RPMI7951 (cell line): ENCODE measurements around the gene ITGAE. TPM values are rescaled to one million over a fixed set of nuclear protein-coding genes. Genes with fewer than 3 reads are reported as not detected.
"Not testable (repeated sequence)": the region's sequence is repeated elsewhere in the genome, so short reads cannot be mapped to it uniquely, and the experiment has no call there.

ENCODE experiments used
- DNase-seq: peaks from one replicate; pipeline ENCODE4 v3.0.0-alpha.2; 2012; ENCODE audit warnings: low read depth
- total RNA-seq: library from RNA; depleted of rRNA; stranded (reverse); fragments of >200 nt; shearing (Covaris generic); gene quantifications from 2 replicates; pipeline ENCODE4 v1.2.3, GENCODE V29; 2014

ITGAE gene
- total RNA-seq, 1 experiment from 2014 or later = 66.8 TPM

DNA sequence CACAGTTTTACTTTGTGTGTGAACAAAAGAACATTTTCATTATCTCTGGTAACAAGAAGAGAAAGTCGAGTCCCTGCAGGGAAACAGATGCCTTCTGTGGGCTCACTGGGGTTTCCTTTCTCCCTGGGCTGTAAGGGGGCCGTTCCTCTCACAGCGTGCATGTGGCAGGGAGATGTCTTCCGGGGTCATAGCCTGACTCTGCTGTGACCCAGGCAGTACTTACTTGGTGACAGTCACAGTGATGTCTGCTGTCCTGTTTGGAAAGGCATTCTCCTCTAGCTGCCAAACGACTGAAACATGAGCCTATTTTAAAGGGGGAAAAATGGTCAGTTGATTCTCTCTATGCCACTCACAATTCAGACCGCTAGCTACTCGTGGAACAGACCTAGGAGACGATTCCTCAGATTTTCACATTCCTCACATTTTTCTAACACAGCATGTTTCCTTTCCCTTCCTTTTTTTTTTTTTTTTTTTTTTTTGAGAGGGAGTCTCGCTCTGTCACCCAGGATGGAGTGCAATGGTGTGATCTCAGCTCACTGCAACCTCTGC is 70.0 kb downstream of the ITGAE start:
- no peak for DNase-seq

DNA sequence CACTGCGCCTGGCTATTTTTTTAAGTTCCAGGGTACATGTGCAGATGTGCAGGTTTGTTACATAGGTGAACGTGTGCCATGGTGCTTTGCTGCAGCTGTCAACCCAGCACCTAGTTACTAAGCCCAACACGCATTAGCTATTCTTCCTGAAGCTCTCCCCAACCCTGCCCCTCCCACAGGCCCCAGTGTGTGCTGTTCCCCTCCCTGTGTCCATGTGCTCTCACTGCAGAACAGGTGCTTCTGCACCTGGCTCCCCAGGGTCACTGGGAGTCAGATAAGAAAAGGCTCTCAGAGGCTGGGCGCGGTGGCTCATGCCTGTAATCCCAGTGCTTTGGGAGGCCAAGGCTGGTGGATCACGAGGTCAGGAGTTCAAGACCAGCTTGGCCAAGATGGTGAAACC is 71.1 kb downstream of the ITGAE start:
- no peak for DNase-seq

DNA sequence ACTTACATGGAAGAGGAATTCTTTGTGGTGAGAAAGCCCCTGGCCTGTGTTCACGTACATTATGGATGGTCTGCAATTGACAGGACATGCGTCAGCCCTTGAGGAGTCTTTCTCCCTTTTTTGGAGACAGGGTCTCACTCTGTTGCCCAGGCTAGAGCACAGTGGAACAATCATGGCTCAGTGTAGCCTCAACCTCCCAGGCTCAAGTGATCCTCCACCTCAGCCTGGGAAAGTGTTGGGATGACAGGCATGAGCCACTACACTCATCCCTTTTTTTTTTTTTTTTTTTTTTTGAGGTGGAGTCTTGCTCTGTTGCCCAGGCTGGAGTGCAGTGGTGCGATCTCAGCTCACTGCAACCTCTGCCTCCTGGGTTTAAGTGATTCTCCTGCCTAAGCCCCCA is 72.9 kb downstream of the ITGAE start:
- not testable (repeated sequence) for DNase-seq

DNA sequence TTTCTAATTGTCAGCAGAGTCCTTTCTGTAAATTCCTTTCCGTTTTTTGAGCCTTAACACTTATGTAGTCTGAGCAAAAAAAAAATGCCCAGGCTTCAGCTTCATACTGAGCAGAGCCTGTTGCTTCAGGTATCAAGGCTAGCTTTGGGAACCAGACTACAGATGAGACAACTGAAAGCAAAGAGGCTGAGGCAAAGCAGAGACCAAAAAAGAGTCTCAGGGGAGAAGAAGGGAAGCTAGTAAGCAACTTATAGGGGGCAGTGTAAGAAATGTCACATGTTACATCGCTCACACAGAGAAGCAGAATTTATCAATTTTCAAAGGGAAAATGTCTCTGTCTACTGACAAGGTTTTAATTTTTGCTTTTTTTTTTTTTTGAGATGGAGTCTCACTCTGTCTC is 73.9 kb downstream of the ITGAE start:
- DNase-seq = no peak

DNA sequence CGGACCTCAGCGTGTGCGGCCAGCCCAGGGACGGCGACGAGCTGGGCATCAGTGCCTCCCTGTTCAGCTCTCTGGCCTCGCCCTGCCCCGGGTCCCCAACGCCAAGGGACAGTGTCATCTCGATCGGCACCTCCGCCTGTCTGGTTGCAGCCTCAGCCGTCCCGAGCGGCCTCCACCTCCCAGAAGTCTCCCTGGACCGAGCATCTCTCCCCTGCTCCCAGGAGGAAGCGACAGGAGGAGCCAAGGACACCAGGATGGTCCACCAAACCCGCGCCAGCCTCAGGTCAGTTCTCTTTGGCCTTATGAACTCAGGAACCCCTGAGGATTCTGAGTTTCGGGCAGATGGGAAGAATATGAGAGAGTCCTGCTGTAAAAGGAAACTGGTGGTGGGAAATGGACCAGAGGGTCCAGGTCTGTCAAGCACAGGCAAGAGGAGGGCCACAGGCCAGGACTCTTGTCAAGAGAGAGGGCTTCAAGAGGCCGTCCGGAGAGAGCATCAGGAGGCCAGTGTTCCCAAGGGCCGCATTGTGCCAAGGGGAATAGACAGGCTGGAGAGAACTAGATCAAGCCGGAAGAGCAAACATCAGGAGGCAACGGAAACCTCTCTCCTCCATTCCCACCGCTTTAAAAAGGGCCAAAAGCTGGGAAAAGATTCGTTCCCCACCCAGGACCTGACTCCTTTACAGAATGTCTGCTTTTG is 76.5 kb downstream of the ITGAE start:
- DNase-seq = no peak

DNA sequence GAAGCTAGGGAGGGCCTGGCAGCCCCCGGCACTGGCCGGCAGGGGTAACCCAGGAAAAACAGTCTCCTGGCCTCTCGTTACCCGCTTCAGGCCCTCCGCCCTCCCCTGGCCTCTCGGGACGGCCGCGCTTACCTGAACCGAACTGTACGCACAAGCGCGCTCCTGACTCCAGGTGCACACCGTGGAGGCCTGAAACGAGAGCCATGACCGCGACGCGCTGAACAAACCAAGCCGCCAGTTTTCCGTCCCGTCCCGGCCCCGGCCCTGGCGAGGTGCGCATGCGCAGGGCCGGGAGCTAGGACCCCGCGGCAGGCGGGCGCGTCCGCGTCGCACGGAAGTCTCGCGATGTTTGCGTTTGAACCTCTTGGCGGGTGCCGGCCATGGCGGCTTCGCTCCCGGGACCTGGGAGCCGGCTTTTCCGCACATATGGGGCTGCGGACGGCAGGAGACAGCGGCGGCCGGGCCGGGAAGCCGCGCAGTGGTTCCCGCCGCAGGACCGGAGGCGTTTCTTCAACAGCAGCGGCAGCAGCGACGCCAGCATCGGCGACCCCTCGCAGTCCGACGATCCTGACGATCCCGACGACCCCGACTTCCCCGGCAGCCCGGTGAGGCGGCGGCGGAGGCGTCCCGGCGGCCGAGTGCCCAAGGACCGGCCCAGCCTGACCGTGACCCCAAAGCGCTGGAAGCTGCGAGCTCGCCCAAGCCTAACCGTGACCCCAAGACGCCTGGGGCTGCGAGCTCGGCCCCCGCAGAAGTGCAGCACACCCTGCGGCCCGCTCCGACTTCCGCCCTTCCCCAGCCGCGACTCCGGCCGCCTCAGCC is 77.2 kb downstream of the ITGAE start, which contains the start of gene HASPIN:
HASPIN (plus strand) TSS at position 348 of the 822 bp plus-strand sequence; CDS start at position 381, 33 bp downstream.
- peak; percentile 82 for DNase-seq

DNA sequence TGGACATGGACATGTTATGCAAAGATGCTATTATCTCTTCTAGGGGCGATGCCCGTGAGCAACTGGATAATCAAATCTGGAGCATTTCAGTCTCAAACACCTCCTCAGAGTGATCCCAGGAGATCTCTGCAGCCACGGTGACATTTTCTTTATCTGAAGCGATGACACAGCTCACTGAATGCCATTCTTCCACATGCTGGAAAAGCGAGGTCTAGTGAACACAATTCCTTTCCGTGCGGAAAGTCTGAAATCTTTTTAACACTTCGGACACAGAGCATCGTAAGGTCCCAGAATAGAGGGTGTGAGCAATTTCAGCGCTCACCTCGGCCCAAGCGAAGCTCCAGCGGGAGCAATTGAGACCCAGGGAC is 77.8 kb downstream of the ITGAE start:
- DNase-seq = no peak

DNA sequence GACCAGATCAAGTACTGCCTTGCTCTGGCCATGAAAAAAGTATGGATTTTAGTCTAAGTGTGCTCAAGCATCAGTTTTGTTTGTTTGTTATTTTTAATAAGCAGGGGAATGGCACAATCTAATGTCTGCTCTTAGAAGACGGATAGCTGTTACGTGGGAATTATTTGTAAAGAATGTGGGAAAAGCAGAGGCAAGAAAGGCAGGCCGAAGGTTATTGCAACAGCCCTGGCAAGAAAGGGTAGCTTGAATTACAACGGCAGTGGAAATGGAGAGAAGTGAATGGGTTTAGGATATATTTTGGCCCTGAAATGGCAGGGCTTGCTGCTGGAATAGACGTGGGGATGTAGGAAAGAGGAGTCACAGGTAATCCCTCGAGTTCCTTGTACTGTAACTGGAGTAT is 78.3 kb downstream of the ITGAE start:
- no peak for DNase-seq

DNA sequence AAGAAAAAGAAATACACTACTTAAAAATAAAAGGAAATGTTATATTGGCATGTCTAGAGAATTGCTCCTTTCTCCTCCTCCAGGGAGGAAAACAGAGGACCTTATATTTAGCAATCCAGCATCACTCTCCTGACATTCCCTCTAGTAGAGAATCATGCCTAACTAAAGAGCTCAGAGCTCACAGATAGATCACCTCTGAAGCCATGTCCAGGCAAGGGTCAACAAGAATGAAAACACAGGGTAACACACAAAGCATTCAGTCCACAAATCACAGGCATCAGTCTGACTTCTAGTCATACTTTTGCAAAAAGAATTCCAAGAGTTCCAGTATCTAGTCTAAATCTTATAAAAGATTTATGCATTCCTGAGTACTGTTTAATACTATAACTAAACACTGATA is 81.7 kb downstream of the ITGAE start:
- no peak for DNase-seq

DNA sequence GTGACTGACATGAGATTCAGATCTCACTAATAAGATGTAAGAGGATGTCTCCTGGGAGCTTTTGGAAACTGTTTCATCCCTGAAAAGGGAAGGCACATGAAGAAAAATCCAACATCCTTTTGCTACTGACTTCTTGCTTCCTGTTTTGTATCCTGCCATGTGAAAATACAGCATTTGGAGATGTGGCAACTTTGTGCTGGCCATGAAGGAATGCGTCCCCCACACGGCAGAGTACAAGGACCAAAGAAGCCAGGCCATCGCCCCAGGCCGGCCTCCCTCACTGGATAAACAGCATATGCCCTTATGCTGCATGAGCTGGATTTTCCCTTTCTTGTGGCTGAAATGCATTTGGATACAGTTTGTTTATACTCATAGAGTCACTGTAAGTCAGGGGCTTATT is 82.8 kb downstream of the ITGAE start:
- DNase-seq = no peak

DNA sequence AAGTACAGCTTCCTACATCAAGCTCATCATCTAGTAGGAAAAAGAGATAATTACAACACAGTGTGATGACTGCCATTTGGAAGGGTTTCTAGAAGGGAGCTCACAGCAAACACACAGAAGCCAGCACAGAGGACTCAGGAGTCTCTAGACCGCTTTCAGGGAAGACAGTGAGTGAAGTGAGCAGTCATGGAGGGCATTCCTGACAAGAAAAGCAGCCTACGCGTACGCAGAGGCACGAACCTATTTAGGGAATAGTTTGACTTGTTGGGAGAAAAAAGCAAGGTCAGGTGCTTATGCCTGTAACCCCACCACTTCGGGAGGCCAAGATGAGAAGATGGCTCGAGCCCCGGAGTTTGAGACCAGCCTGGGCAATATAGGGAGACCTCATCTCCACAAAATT is 85.7 kb downstream of the ITGAE start:
- no peak for DNase-seq

DNA sequence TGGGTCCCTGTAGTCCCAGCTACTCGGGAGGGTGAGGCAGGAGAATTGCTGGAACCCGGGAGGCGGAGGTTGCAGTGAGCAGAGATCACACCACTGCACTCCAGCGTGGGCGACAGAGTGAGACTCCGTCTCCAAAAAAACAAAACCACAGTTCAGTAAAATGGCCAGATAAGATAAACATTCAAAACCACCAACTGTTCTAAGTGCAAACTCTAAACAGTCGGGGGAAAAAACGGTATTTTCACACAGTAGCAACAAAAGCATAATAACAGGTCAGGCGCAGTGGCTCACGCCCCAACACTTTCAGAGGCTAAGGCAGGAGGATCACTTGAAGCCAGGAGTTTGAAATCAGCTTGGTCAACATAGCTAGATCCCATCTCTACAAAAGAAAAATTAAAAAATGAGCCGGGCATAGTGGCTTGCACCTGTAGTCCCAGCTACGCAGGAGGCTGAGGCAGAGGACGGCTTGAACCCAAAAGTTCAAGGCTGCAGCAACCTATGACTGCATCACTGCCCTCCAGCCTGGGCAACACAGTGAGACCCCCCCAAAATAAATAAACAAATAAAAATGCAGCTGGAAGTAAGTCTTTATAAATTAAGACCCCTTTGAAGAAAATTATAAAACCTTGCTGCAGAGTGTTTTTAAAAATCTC is 88.1 kb downstream of the ITGAE start:
- no peak for DNase-seq

DNA sequence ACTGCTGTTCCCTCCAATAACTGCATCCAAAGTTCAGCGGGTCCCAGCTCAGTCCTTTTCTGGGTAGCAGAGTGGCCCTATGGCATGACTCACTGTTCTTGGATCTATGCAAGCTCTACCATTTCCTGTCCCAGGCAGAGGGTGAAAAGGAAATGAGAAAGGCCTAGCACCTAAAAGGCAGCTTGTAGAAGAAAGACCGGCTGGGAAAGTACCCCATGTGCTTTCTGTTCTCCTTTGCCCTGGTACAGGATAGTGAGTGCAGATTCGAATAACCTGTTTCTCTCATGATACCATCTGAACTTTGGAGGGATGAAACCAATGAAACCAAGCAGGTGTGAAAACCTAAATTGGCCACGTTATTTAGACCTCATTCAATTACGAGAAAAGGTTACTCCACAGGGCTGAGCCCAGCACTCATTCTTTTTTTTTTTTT is 90.0 kb downstream of the ITGAE start:
- DNase-seq = peak; percentile 66

DNA sequence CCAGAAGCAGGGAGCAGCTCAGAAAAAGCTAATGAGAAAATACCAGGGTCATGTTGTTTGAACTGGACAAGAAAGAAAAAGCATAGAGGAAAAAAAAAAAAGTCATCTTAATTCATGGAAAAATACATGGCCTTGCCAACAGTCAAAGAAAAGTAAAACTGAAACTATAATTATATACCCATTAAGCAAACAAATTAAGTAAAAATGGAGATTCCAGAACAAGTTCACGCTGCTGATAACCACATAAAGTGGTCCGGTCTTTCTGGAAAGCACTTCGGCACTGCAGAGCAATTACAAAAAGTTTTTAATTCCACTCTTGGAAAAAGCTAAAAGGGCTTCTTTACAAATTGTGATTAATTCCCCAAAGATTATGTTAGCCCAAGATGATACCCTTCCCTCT is 92.6 kb downstream of the ITGAE start:
- no peak for DNase-seq

DNA sequence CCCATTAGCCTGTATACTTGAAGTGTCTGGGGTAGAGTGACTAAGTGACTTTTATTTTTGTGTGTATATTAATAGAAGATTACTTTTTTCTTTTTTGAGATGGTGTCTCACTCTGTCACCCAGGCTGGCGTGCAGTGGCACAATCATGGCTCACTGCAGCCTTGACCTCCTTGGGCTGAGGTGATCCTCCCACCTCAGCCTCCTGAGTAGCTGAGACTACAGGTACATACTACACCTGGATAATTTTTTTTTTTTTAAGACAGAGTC is 95.3 kb downstream of the ITGAE start:
- DNase-seq = not testable (repeated sequence)

DNA sequence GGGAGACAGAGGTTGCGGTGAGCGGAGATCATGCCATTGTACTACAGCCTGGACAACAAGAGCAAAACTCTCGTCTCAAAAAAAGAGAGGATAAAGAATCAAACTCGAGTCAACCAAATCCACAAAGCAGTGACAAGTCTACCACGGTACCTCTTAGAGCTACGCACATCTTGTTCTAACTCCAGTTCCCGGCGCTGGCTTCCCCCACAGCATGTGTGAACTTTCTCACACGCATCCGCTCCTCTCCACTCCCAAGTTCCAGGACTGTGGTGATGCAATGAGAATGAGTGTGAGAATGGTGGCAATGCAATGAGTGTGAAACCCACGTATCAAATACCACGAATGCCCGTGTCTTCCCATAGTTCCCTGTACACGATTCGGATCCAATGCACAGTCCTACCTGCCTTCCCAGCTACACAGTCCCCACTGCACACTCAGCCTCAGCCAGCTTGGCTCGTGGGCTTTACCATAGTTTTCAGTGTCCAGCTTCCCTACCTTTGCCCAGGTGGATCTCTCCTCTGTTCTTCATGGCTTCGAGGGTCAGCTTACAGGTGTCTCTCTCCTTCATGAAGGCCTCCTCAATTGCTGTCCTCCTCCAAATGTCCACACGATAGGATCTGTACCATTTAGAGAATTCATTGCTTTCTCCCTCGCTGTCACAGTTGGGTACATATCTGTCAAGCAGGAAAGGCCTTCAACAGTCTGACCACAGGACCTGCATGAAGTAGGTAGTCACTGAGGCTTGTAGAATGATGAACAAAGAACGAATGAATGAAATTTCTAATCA is 95.9 kb downstream of the ITGAE start:
- no peak for DNase-seq

DNA sequence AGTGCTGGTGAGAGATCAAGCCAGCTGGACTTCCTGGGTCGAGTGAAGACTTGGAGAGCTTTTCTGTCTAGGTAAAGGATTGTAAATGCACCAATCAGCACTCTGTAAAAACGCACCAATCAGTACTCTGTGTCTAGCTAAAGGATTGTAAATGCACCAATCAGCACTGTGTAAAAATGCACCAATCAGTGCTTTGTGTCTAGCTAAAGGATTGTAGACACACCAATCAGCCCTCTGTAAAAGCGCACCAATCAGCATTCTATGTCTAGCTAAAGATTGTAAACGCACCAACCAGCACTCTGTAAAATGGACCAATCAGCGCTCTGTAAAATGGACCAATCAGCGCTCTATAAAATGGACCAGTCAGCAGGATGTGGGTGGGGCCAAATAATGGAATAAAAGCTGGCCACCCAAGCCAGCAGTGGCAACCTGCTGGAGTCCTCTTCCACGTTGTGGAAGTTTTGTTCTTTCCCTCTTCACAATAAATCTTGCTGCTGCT is 98.9 kb downstream of the ITGAE start:
- not testable (repeated sequence) for DNase-seq

DNA sequence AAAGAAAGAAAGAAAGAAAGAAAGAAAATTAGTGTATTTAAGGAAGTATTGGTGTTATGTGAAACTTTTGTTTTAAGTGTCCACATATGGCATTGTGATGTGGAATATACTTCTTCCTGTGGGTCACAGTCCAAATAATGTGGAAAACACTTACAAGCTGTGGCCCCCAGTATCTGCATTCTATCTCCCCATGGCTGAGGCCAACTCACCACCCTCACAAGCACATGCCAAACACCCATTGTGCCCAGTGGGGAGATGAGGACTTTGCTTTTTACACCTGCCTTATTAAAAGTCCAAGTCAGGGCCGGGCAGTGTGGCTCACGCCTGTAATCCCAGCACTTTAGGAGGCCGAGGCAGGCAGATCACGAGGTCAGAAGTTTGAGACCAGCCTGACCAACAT is 101.0 kb downstream of the ITGAE start:
- DNase-seq = no peak

DNA sequence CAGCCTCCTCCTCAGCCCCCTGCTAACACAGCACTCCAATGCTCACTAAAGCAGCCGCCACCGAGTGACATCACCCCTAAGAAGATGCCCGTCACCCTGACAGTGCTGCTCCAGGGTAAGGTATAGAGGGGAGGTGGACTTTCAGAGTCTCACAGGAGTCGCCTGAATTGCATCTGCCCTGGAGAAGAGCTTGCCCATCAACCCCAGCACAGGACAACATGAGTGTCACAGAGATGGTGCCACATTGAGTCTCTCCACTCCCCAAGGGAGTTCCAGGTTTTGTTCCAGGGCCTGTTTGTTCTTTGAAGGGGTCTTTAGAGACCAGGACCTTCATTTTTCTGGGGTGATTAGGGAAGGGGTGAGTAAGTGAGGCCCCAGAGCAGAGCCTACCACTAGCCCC is 102.8 kb downstream of the ITGAE start:
- DNase-seq = no peak

DNA sequence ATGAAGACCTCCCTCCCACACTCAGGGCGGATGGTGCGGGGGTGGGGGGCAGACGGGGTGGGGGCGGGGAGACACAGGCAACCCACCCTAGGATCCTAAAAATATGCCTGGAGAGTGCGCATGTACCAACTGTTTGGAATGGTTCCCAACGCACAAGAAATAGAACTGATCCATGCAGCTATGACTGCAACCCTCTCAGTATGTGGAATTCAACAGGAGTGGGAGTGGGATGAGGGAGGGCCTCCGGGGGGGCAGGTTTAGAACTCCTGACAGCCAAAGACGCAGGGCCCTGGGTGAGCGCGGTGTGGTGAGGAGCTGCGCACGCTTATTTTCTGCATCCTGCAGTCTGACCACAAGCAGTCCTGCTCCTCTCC is 103.9 kb downstream of the ITGAE start:
- no peak for DNase-seq

DNA sequence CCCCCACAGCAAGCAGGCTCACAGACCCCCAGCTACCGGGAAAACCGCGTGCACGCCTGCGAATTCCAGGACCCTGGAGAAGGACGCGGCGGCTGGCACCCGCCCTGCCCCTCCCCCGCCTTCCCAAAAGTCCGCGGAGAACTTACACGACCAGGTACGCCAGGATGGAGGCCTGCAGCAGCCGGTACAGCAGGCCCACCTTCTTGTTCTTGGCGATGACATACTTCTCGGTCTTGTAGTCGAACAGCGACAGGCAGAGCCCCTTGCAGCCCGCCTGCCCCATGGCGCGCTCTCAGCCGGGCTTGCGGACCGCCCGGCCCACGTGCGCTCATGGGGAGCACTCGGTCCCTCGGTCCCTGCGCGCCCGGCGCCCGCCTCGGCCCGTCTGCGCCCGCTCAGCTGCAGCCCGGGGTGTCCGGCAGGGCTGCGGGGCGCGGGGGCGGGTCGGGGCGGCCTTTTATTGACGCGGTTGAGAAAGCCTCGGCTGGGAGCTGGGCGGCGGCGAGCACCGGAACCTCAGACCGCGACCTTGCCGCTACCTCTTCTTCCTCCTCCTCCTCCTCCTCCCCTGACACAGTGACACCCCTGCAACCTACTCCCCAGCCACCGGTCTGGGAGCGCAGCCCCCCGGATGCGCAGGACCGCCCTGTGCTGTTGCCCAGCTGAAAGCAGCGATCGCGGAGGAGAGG is 105.1 kb downstream of the ITGAE start, which contains the start of gene P2RX5:
P2RX5 (minus strand) TSS at position 433 of the 689 bp plus-strand sequence; CDS start at position 283, 150 bp downstream.
- DNase-seq = no peak
